GM18511 (cell line): ENCODE data around the gene MTOR.
"Not testable (repeated sequence)": the region's sequence is repeated elsewhere in the genome, so short reads cannot be mapped to it uniquely, and the experiment has no call there.

Source experiments
- ATAC-seq: cut with Tn5 transposase; IDR thresholded peaks from one replicate; pipeline ENCODE4 v1.9.1; 2021; ENCODE audit warnings: mild to moderate bottlenecking, moderate library complexity; ENCODE audit not compliant: unreplicated experiment

Gene MTOR

GRCh38 chr1:11187000-11187399 is 75.4 kb downstream of the MTOR start:
- ATAC-seq = no peak

GRCh38 chr1:11184973-11185372 is 77.4 kb downstream of the MTOR start:
- no peak for ATAC-seq

- ATAC-seq = no peak
Measured at GRCh38 chr1:11182884-11183283, 79.5 kb downstream of the MTOR start.

GRCh38 chr1:11180342-11180744 is 82.0 kb downstream of the MTOR start:
- ATAC-seq = no peak

- ATAC-seq = not testable (repeated sequence)
Measured at GRCh38 chr1:11179749-11180148, 82.6 kb downstream of the MTOR start.

GRCh38 chr1:11179125-11179524 is 83.2 kb downstream of the MTOR start:
- ATAC-seq = no peak

- no peak for ATAC-seq
Measured at GRCh38 chr1:11178021-11179015, 84.0 kb downstream of the MTOR start.

- ATAC-seq = no peak
Measured at GRCh38 chr1:11176081-11176706, 86.2 kb downstream of the MTOR start.

- no peak for ATAC-seq
Measured at GRCh38 chr1:11175461-11175860, 86.9 kb downstream of the MTOR start.

GRCh38 chr1:11174261-11174942 is 87.9 kb downstream of the MTOR start:
- ATAC-seq = no peak

- ATAC-seq = no peak
Measured at GRCh38 chr1:11170102-11170501, 92.2 kb downstream of the MTOR start.

- no peak for ATAC-seq
Measured at GRCh38 chr1:11169202-11169601, 93.1 kb downstream of the MTOR start.

- ATAC-seq = no peak
Measured at GRCh38 chr1:11168731-11169130, 93.6 kb downstream of the MTOR start.

- not testable (repeated sequence) for ATAC-seq
Measured at GRCh38 chr1:11166744-11167143, 95.6 kb downstream of the MTOR start.

- not testable (repeated sequence) for ATAC-seq
Measured at GRCh38 chr1:11162752-11163151, 99.6 kb downstream of the MTOR start.

GRCh38 chr1:11158720-11159321 is 103.5 kb downstream of the MTOR start:
- no peak for ATAC-seq

GRCh38 chr1:11158291-11158690 is 104.1 kb downstream of the MTOR start:
- ATAC-seq = no peak

GRCh38 chr1:11157867-11158266 is 104.5 kb downstream of the MTOR start:
- ATAC-seq = no peak

- ATAC-seq = no peak
Measured at GRCh38 chr1:11157394-11157793, 105.0 kb downstream of the MTOR start.

- ATAC-seq = no peak
Measured at GRCh38 chr1:11156963-11157362, 105.4 kb downstream of the MTOR start.

- ATAC-seq = no peak
Measured at GRCh38 chr1:11156441-11156840, 105.9 kb downstream of the MTOR start.
